HG02763 (cell line): Measurements from ENCODE around the gene TLR5.

Experiments used
- ATAC-seq: cut with Tn5 transposase; IDR thresholded peaks from one replicate; pipeline ENCODE4 v1.9.1; 2021; ENCODE audit warnings: mild to moderate bottlenecking, moderate library complexity; ENCODE audit not compliant: unreplicated experiment

The TLR5 gene

DNA sequence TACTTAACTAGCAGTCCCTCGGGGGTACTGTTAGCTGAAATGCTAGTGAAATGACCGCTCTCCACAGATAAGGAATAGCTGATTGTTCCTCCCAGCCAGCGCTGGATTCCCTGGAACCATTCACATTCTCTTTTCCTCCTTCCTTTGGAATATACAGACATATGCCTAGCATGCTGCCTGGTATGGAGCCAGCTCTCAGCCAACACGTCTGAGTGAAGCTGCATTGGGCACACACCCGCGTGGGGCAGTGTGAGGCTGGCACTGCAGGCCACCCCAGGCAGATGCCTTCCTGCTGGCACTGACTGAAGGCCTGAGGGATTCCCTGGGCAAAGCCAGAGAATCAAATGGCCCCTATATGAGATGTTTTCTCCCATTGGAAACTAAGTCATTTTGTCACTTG, 66.7 kb downstream of the TLR5 start:
- ATAC-seq = no peak

DNA sequence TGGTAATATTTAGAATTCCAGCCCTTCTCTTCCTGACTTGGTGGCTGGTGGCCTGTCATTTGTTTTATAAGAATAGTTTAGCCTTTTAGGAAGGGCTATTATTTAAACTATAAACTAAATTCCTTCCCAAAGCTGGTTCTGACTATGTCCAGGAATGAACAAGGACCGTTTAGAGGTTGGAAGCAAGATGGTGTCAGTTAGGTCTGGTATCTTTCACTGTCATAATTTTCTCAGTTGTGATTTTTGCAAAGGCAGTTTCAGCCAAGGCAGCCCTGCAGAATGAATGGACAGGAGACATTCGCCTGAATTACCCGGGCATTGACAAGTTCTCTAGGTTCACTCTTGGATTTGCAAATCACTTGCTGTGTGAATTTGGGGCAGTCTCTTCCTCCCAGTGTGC, 67.2 kb downstream of the TLR5 start:
- no peak for ATAC-seq

DNA sequence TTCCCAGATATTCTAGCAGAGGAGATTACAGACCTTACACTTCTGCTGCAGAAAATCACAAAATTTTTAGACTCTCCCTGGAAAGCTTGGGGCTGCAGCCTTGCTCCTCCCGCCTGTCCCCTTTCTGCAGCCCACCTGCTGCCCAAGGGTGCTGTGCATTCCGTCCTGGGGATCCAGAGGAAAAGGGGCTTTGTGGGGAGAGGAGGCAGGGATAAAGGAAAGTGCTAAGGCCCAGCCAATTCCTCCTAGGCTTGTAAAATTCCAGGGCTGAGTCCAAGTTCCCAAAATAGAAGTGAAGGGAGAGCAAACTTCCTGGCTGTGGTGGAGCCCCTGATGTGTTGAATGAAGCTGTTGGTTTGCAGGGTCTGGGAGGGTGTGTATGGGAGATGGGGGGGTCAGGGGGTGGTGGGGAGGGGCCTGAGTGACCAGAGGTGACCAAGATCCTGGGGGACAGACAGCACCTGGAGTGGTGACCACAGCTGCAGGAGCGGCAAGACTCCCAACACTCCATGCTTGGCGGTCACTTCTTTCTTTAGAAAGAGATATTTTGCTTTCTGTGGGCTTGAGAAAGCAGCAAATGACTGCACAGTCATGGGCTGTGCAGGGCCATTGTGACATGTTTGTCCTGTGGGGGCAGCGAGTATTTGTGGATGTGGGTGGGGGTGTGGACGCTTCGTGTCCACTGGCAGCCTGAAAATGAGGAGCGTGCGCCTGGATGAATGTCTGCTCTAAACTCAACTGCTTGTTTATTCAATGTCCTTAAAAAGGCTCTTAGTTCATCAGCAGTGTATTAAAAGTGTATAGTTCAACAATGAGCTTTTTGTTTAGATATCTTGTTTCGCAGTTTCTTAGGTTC, 68.4 kb downstream of the TLR5 start:
- no peak for ATAC-seq

DNA sequence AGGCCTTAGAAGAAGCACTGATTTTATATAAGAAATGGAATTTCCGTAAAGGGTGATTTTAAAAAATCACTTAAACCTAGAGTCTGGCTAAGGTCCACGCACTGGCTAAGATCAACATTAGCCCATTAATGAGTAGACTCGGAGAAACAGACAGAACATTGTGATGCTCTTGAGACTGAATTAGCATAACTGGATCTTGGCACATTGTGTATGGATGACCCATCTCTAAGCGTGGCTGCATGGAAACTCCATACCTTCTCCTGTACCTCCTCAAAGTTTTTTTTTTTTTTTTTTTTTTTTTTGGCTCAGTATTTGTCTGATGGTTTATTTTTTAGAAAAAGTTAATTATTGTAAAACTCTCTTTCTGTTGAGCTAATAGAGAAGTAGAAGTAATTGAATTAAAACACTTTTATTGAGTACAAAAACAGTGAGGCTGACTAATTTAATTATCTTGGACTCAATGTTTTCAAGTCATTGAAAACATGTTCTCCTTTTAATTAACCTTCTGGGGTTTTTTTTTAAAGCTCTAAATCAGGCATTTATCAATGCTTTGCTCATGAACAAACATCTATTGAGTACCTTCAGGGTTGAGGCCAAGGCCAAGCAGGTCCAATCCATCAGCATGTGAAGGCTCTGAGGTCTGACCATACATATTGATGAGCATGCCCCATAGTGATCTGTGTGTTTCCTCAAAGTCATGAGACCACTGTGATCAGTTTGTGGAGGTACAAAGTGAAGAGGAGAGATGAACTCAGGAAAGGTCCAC, 74.0 kb downstream of the TLR5 start:
- ATAC-seq = no peak

DNA sequence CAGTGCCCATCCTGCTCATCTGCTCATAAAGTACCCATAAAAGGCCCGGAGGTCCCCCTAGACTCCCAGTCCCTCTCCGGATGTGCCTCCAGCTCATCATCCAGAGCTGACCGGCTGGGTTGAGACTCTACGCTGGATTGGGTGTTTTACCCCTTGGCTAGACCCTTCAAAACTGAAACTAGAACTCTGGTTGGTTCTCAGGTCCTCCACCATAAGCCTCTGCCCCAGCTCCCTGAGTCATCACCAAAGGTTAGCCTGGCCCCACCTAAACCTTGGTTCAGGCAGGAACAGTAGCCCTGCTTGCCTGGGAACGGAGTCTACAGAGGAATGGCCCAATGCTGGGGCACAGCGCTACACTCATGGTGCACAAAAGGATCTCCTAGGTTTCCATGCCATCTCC, 75.1 kb downstream of the TLR5 start:
- ATAC-seq = no peak

DNA sequence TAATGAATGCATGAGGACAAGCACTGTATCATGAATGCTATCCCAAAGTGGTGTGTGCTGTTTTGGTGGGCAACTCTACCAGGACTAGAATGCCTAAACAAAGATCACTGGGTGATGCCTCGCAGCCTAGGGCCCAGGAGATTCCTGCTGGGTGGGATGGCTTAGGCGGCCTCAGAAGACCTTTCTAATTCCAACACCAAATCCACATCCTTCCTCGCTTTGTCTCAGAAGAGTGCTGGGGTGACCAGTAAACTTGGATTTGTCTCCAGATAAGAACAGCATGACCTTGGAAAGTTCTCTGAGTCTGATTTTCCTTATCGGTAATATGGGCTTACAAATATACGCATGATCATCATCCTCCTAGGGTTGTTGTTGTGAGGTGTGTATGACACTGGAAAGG, 76.6 kb downstream of the TLR5 start:
- no peak for ATAC-seq

DNA sequence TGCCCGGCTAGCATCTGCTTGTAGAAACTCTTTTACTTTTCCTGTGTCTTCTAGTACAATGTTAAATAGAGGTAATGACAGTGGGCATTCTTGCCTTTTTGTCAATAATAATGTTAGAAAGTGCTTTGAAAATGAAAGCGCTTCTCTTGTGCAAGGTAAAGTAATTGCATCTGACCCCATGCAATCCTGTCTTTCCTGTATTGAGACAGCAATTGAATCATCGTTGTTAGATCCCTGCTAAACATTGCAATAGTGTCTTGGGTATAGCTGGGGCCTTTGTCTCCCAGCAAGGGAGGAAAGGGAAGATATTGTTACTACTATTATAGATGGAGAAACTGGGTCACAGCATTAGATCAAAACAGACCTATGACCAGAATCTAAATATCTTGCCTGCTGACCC, 80.9 kb downstream of the TLR5 start:
- no peak for ATAC-seq

DNA sequence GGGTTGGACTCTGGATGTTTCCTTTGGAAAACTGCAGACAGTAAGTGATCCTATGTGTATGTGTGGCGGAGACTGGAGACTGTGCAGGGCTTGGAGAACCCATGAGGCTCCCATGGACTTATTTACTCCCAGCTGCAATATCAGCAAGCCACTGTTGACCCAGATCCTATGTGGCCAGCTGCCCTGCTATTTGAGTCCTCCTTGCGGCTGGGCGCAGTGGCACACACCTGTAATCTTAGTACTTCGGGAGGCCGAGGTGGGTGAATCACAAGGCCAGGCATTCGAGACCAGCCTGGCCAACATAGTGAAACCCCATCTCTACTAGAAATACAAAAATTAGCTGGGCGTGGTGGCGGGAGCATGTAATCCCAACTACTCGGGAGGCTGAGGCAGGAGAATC, 83.5 kb downstream of the TLR5 start:
- no peak for ATAC-seq
